Measurements from ENCODE around the gene KNOP1. TPM values are rescaled to one million over a fixed set of nuclear protein-coding genes. Genes with fewer than 3 reads are reported as not detected.
A peak's percentile ranks its signal among the peaks of the same experiment; 100 is the strongest.

Gene KNOP1
- total and polyA plus RNA-seq, 2 of the 13 experiments (the other 11 are each of a cell fraction or from before 2014, with no cell fraction given): 21.2 to 57.5 TPM

- TF ChIP-seq, protein P1, sequence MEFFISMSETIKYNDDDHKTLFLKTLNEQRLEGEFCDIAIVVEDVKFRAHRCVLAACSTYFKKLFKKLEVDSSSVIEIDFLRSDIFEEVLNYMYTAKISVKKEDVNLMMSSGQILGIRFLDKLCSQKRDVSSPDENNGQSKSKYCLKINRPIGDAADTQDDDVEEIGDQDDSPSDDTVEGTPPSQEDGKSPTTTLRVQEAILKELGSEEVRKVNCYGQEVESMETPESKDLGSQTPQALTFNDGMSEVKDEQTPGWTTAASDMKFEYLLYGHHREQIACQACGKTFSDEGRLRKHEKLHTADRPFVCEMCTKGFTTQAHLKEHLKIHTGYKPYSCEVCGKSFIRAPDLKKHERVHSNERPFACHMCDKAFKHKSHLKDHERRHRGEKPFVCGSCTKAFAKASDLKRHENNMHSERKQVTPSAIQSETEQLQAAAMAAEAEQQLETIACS (CRISPR knock-in tag; IDR thresholded peaks at IDR 0.05): no peak
- TF ChIP-seq ZNF629 (CRISPR knock-in tag; conservative IDR thresholded peaks at IDR 0.05) (no peak; the same call in 1 of the 2 replicates), ZNF792 (CRISPR knock-in tag; IDR thresholded peaks at IDR 0.05) (peak; percentile 79; the same call in 1 of the 2 replicates), RBM39 (IDR thresholded peaks at IDR 0.05; ENCODE audit: low read depth, low read length, poor library complexity, severe bottlenecking) (peak; percentile 84), MTA1 (CRISPR knock-in tag; IDR thresholded peaks at IDR 0.05; ENCODE audit: borderline replicate concordance) (peak; percentile 99; the same call in 1 of the 2 replicates), NCOA1 (CRISPR knock-in tag; IDR thresholded peaks at IDR 0.05) (peak; percentile 47; the same call in 1 of the 2 replicates), IRF9 (CRISPR knock-in tag; IDR thresholded peaks at IDR 0.05; ENCODE audit: borderline replicate concordance) (peak; percentile 96), GLI4 (CRISPR knock-in tag; IDR thresholded peaks at IDR 0.05; ENCODE audit: borderline replicate concordance) (peak; percentile 84; the same call in 1 of the 2 replicates), ZNF34 (CRISPR knock-in tag; IDR thresholded peaks at IDR 0.05; ENCODE audit: borderline replicate concordance) (peak; percentile 99), JUN (CRISPR knock-in tag; IDR thresholded peaks at IDR 0.05) (peak; percentile 90), ZNF598 (CRISPR knock-in tag; IDR thresholded peaks at IDR 0.05; ENCODE audit: borderline replicate concordance) (peak; percentile 99), KDM1A (CRISPR knock-in tag; IDR thresholded peaks at IDR 0.05) (no peak), ATAD3A (CRISPR knock-in tag; IDR thresholded peaks at IDR 0.05) (no peak), TIGD3 (CRISPR knock-in tag; IDR thresholded peaks at IDR 0.05; ENCODE audit: borderline replicate concordance) (peak; percentile 86; the same call in 1 of the 2 replicates), MEIS2 (CRISPR knock-in tag; IDR thresholded peaks at IDR 0.05) (peak; percentile 23; the same call in 1 of the 2 replicates), ZNF234 (CRISPR knock-in tag; conservative IDR thresholded peaks at IDR 0.05) (0 out of 2 replicates have a peak, but pooled peaks have one; percentile 76)
- TF ChIP-seq, protein P2, sequence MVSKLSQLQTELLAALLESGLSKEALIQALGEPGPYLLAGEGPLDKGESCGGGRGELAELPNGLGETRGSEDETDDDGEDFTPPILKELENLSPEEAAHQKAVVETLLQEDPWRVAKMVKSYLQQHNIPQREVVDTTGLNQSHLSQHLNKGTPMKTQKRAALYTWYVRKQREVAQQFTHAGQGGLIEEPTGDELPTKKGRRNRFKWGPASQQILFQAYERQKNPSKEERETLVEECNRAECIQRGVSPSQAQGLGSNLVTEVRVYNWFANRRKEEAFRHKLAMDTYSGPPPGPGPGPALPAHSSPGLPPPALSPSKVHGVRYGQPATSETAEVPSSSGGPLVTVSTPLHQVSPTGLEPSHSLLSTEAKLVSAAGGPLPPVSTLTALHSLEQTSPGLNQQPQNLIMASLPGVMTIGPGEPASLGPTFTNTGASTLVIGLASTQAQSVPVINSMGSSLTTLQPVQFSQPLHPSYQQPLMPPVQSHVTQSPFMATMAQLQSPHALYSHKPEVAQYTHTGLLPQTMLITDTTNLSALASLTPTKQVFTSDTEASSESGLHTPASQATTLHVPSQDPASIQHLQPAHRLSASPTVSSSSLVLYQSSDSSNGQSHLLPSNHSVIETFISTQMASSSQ (IDR thresholded peaks at IDR 0.05; ENCODE audit: low read depth): no peak
- TF ChIP-seq, protein P2 (CRISPR knock-in tag; IDR thresholded peaks at IDR 0.05; ENCODE audit: borderline replicate concordance): peak; percentile 92
- TF ChIP-seq, protein P3, sequence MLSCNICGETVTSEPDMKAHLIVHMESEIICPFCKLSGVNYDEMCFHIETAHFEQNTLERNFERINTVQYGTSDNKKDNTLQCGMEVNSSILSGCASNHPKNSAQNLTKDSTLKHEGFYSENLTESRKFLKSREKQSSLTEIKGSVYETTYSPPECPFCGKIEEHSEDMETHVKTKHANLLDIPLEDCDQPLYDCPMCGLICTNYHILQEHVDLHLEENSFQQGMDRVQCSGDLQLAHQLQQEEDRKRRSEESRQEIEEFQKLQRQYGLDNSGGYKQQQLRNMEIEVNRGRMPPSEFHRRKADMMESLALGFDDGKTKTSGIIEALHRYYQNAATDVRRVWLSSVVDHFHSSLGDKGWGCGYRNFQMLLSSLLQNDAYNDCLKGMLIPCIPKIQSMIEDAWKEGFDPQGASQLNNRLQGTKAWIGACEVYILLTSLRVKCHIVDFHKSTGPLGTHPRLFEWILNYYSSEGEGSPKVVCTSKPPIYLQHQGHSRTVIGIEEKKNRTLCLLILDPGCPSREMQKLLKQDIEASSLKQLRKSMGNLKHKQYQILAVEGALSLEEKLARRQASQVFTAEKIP (CRISPR knock-in tag; IDR thresholded peaks at IDR 0.05; ENCODE audit: borderline replicate concordance): no peak
Observed at GRCh38 chr16:19717741-19718623, at the start of gene KNOP1, which contains the start of gene IQCK (continued).

Measured in HepG2 (cell line).